KOPT-K1 (cell line): Measurements from ENCODE around the gene HYI.

Experiments used
- H3K27ac ChIP-seq: fragments of 200-600 bp; sonication (generic); 2 replicates; pipeline ENCODE4 v1.5.1; 2016; ENCODE audit warnings: antibody characterized with exemption, mild to moderate bottlenecking, low read depth, low read length; ENCODE audit not compliant: poor library complexity, severe bottlenecking
- H3K36me3 ChIP-seq: fragments of 200-600 bp; sonication (generic); 2 replicates; pipeline ENCODE4 v1.5.1; 2017; ENCODE audit warnings: antibody characterized with exemption, mild to moderate bottlenecking, low read length, moderate library complexity; ENCODE audit not compliant: insufficient read depth
- H3K9me3 ChIP-seq: fragments of 200-600 bp; sonication (generic); 2 replicates; pipeline ENCODE4 v1.5.1; 2017; ENCODE audit warnings: antibody characterized with exemption, low read length, mild to moderate bottlenecking; ENCODE audit not compliant: insufficient read depth, poor library complexity, severe bottlenecking

The HYI gene

DNA sequence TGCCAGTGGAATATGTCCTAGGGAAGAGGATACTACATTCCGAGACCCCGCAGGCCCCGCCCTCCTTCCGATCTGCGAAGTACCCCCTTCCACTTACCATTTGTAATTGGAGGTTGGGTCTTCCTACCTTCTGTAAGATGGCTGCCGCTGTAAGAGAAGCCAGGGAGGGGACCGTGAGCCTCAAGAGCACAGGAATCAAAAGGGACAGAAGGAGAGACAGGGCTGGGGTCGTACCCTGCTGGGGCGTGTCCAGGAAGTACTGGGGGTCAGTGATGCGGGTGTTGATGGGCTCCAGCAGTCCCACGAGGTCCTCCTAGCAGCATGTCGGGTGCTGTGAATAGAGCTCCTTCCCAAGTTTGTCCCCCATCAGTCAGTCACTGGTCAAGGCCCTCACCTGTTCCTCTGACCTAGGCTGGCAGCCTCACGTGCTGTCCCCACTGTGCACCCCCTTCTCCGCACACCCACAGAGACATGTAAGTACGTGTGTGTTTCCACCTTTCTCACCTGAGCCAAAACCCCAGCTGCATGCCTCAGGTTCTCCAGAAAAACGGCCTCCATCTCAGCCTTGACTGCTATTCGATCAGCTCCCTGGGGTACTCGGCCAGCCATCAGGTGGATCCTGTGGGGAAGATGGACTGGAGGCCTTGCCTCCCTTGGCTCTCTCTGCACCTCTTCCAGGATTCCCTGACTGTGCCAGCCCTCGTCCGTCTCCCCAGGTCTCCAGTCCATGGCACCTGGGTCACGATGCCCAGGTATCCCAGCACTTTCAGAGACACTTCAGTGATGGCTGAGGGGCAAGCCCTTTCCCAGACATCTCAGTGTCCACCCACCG lies 1.8 kb downstream of the HYI start:
- Histone ChIP-seq H3K36me3 (peaks cover 59% of the 10 kb centered on the region), H3K27ac (no peak overlapping the region), H3K9me3 (no peaks in the 10 kb centered on the region)

DNA sequence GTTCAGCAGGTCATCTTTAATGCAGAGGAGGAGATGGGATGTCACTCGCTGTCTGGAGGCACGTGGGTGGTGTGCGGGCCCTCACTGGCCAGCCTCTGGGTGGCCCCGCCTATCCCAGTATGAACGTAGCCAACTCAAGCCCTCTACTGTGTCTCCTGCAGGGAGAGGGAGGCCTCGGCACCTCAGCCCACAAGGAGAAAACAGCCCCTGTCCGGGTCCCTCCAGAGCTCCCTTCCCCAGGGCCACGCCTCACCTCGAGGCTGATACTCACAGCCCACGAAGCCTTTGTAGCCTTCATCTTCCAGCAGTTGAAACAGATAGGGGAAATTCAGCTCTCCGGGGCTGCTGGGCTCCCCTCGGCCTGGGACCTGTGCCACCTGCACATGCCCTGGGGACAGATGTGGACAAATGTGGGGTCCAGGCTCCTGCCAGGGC lies 2.6 kb downstream of the HYI start:
- peaks cover 66% of the 10 kb centered on the region for H3K36me3 ChIP-seq
- no peak overlapping the region for H3K27ac ChIP-seq
- H3K9me3 ChIP-seq: no peaks in the 10 kb centered on the region

DNA sequence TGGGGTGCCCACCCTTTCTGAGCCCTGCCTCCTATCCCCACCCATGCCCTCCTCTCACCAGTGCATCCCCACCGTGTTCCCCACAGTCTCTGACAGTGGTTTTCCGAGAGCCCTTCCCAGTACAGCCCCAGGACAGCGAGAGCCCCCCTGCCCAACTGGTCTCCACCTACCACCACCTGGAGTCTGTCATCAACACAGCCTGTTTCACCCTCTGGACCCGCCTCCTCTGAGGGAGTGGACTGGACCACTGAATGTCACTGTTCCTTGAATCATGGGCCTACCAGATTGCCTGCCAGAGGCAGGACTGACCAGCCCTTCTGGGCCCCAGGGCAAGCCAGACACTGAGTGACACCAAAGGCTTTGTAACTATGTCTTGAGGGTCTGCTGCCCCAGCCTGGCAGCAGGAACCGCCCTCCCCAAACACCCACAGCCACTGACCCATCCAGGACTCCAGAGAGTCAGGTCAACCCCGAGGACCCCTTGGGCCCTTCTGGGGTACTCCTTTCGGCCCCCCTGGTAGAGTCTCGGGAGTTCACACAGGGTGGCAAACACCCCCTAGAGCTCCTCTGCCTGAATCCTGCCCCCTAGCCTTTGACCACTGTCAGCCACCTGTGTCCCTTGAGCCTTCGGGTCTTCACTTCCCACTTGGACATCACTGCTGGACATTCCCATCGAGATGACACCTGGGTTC lies 3.3 kb downstream of the HYI start:
- no peak overlapping the region for H3K27ac ChIP-seq
- H3K36me3 ChIP-seq: peaks cover 74% of the 10 kb centered on the region
- H3K9me3 ChIP-seq: no peaks in the 10 kb centered on the region

DNA sequence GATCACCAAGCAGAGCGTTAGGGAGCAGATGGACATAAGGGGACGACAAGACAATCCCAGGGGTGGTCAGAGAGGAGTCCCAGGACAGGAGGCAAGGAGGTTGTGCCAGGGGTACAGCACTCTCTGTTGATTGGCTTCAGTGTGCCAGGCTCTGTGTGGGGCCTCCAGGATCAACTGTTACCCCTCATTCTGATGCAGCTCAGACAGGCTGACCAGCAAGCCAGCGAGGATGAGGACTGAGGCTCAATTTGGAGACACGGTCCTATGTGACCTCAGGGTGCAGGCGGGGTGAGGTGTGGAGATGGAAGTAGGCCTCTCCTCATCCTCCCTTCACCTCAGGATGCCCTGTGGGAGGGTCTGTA lies 4.0 kb downstream of the HYI start:
- Histone ChIP-seq H3K27ac (no peak overlapping the region), H3K36me3 (peaks cover 81% of the 10 kb centered on the region), H3K9me3 (no peaks in the 10 kb centered on the region)

DNA sequence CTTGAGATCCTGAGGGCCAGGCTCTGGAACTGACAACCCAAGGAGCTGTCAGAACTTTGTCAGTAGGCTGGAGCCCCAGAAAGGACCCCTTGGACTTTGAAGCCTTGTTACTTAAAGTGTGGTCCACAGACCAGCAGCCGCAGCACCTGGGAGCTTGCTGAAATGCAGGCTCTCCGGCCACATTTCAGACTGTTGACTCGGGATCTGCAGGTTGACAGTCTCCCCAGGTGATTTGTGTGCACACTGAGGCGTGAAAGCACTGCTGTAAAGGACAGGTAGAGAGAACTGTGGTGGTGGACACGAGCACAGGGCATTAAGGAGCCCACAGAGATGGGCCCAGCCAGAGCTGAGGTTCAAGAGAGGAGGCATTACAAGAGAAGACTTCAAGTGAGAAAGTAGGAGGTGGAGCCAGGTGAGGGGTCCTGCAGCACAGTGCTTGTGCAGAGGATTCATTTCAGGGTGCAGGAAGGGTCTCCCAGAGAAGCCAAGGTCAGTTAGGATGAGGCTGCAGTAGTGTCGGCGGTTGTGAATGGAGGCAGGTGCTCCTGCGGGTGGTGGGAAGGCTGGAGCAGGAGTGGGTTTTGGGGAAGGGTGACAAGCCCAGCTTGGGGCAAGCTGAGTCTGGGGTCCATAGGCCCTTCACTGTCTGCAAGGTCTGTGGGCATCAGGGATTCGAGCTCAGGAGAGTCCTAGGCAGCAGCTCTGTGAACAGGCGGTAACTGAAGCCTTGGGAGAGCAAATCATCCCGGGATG lies 4.6 kb downstream of the HYI start:
- Histone ChIP-seq H3K36me3 (peaks cover 86% of the 10 kb centered on the region), H3K9me3 (no peaks in the 10 kb centered on the region)

DNA sequence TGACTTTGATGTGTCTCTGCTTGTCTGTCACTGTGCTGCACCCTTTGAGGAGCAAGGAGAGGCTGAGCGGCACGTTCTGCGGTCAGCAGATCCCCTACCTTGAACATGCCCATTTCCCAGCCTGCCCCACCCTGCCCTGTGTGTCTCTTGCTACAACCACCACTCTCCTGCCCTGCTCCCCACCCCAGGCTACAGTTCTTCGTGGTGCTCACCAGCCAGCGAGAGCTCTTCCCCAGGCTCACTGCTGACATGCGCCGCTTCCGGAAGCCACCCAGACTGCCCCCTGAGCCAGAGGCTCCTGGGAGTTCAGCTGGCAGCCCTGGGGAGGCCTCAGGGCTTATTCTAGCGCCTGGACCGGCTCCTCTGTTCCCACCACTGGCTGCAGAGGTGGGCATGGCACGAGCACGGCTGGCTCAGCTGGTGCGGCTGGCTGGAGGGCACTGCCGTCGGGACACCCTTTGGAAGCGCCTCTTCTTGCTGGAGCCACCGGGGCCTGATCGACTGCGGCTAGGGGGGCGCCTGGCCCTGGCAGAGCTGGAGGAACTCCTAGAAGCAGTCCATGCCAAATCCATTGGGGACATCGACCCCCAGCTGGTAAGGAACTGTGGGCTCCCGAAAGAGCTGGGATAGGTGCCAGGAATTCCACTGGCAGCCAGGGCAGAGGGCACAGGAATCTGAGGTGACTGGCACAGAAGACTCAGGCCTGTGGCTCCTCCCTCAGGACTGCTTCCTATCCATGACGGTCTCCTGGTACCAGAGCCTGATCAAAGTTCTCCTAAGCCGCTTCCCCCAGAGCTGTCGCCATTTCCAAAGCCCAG lies 5.6 kb downstream of the HYI start:
- Histone ChIP-seq H3K27ac (no peak overlapping the region), H3K9me3 (no peaks in the 10 kb centered on the region), H3K36me3 (peaks cover 97% of the 10 kb centered on the region)

More for the DNA sequence above, 4.6 kb downstream of the HYI start:
- no peak overlapping the region for H3K27ac ChIP-seq

DNA sequence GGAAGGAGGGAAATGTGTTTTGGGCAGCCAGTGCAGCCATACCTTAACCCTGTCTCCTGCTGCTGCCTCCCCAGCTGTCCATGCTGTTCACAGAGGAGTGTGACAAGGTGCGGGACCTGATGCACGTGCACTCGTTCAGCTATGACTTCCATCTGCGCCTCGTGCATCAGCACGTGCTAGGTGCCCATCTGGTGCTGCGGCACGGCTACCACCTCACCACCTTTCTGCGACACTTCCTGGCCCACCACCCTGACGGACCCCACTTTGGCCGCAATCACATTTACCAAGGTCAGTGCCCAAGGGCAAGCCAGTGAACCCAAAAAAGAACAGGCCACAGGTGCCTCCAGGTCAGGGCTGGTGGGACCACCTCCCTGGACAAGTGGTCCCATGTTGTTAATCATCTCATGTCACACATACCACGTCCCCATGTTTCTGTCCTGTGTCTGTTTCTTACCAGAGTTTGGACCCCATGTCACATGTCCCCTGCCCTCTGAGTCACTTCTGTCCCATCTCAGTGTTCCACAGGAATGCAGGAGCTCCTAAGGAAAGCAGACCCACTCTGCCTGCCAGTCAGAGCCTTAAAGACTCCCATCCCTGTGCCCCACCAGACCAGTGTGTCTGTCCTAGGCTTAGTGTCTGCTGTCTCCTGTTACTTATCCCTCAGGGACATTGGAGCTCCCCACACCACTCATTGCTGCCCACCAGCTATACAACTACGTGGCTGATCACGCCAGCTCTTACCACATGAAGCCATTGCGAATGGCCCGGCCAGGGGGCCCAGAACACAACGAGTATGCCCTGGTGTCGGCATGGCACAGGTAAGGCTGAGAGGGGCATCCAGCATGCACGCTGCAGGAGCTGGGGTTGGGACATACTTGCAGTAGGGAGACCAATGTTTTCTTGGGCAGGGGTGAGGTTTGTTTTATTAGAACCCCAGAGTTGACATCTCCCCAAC lies 6.6 kb downstream of the HYI start:
- Histone ChIP-seq H3K27ac (no peak overlapping the region), H3K36me3 (peaks cover 100% of the 10 kb centered on the region), H3K9me3 (no peaks in the 10 kb centered on the region)

DNA sequence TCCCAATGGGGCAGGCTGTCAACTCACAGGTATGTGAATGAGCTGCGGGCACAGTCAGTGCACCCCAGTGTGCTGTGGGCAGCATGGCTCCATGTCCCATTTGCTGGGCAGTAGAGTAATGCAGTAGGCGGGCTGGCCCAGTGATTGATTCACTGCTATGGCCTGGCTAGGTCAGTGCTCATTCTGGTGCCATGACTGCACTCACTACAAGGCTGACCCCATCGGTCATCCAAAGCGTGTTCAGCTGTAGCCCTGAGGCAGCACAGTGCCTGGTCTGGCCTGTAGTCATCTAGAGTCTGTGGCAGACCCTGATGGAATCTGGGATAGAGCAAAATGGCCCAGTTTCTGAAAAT lies 7.4 kb downstream of the HYI start:
- H3K36me3 ChIP-seq: peaks cover 100% of the 10 kb centered on the region
- no peaks in the 10 kb centered on the region for H3K9me3 ChIP-seq
- no peak overlapping the region for H3K27ac ChIP-seq

DNA sequence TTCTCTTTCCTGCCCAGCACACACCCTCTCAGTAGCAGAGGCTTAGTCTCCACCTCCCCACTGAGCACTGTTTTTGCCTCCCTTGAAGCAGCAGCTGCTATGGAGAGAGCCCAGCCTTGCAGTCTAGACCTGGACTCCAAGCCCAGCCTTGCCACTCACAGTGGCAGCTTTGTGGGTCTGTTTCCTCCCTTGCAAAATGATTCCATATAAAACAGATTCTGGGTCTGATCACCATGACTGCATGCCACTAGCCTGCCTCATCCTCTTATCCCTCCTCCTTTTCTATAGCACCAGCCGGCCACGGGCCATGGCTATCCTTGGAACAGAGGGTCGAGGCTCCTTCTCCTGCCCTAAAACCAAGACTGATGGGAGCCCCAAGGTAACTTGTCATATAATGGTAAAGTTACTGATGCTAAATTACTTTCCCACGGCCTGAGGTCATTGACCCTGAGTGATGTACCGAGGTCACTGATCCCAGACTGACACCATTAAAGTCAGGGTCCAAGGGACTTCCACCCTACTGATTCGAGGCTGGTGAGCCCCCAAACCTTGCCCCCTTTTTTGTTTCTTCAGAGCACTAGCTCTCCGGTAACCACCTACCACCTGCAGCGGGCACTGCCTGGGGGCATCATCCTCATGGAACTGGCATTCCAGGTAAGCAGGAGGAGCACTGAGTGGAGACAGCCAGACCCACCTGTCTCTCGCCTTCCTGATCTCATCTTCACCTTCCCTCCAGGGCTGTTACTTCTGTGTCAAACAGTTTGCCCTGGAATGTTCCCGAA lies 7.9 kb downstream of the HYI start:
- Histone ChIP-seq H3K27ac (no peak overlapping the region), H3K36me3 (peaks cover 100% of the 10 kb centered on the region), H3K9me3 (no peaks in the 10 kb centered on the region)

DNA sequence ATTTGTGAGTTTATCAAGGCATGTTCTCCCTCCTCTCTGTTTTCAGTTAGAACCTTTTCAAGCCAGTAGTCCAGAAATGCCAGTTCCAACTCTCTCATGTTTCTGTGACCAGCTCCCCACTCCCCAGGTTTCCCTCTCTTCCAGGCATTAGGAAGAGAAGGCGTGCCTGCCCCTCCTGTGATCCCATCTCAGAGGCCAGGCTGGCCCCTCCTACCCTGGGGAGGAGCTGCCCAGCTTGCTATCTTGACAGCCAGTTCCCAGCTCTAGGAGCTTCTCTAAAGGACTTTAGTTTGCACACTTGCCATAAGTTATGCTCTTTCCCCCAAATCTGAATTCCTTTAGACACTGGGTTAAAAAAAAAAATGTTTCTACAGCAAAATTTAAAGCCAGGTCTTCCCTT lies 8.9 kb downstream of the HYI start:
- H3K9me3 ChIP-seq: no peaks in the 10 kb centered on the region
- H3K36me3 ChIP-seq: peaks cover 100% of the 10 kb centered on the region
- H3K27ac ChIP-seq: no peak overlapping the region

DNA sequence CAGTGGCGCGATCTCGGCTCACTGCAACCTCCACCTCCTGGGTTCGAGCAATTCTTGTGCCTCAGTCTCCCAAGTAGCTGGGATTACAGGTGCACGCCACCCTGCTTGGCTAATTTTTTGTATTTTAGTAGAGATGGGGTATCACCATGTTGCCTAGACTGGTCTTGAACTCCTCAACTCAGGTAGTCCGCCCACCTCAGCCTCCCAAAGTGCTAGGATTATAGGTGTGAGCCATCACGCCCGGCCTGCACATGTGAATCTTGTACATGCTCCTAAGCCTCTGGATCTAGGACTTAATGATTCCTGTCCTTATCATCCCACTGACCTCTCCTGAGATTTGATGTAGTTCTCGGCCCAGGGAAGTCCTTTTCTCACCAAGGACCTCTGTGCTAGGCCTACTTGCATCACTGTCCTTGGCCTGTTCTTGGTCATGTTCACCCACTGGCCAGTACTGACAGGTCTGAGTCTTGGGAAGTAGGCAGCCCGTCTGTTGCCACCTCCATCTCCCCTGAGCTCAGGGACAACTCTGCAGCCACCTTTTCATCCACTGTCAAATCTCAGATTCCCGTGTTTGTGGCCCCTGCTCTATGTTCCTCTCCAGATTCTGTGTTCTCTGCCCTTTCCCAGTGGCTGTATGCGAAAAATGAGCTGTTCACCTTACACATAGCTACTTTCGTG lies 9.4 kb downstream of the HYI start:
- H3K9me3 ChIP-seq: no peaks in the 10 kb centered on the region
- peaks cover 100% of the 10 kb centered on the region for H3K36me3 ChIP-seq
- no peak overlapping the region for H3K27ac ChIP-seq

DNA sequence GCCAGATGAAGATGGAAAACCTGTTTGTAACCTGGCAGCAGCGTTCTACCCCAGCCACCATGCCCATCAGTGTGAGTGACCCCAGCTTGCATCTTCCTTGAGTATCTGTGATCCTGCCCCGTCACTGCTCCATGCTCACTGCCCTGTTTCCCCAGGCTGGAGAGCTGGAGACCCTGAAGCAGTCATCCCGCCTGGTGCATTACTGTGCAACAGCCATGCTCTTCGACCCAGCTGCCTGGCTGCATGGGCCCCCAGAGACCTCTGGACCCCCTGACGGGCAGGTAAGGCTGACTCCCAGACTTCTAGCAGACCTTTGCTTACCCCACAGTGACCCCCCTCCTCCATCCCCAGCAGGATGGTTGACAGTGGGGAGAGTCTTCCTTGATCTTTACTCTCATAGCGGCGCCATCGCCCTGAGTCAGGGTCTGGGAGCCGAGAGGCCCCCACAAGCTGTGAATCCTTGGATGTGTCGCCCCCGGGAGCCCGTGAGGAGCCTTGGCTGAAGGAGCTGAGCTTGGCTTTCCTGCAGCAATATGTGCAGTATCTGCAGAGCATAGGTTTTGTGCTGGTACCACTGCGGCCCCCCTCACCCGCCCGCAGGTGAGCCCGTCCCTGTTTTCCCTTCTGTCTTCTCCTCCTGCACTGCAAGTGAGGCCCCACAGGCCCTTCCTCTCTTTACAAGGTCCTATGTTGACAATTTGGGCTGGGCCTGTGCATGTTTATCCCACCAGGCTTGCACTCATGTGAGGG lies 10.4 kb downstream of the HYI start:
- H3K9me3 ChIP-seq: no peaks in the 10 kb centered on the region
- no peak overlapping the region for H3K27ac ChIP-seq
- peaks cover 100% of the 10 kb centered on the region for H3K36me3 ChIP-seq
